Dermis microvascular lymphatic vessel endothelial cell (primary cell): Measurements from ENCODE around the gene JAML. TPM values are rescaled to one million over a fixed set of nuclear protein-coding genes. Genes with fewer than 3 reads are reported as not detected.
A peak's percentile ranks its signal among the peaks of the same experiment; 100 is the strongest.
"Not testable (repeated sequence)": the region's sequence is repeated elsewhere in the genome, so short reads cannot be mapped to it uniquely, and the experiment has no call there.

Source experiments
- DNase-seq, 2 donors: peaks; one replicate each; pipeline versions ENCODE4 v3.0.0 to v3.0.0-alpha.2; 2010; ENCODE audit warnings: low read depth in 2 of 2
- total RNA-seq: library from RNA; depleted of rRNA; stranded (reverse); fragments of >200 nt; gene quantifications from 2 replicates; pipeline ENCODE4 v1.2.1, GENCODE V29; 2014

Gene JAML
- total RNA-seq, 1 donor from 2014 or later = 0.13 TPM

- no peak for DNase-seq
Observed at GRCh38 chr11:118193910-118194566, 30.8 kb downstream of the JAML start.

- not testable (repeated sequence) for DNase-seq
Observed at GRCh38 chr11:118192817-118193216, 32.0 kb downstream of the JAML start.

DNA sequence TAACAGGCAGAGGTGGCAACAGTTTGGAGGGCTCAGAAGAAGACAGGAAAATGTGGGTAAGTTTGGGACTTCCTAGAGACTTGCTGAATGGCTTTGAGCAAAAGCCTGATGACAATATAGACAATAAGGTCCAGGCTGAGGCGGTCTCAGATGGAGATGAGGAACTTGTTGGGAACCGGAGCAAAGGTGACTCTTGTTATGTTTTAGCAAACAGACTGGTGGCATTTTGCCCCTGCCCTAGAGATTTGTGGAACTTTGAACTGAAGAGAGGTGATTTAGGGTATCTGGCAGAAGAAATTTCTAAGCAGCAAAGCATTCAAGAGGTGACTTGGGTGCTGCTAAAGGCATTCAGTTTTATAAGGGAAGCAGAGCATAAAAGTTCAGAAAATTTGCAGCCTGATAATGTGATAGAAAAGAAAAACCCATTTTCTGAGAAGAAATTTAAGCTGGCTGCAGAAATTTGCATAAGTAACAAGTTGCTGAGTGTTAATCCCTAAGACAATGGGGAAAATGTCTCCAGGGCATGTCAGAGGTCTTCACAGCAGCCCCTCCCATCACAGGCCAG lies 33.8 kb downstream of the JAML start:
- DNase-seq = not testable (repeated sequence)

DNA sequence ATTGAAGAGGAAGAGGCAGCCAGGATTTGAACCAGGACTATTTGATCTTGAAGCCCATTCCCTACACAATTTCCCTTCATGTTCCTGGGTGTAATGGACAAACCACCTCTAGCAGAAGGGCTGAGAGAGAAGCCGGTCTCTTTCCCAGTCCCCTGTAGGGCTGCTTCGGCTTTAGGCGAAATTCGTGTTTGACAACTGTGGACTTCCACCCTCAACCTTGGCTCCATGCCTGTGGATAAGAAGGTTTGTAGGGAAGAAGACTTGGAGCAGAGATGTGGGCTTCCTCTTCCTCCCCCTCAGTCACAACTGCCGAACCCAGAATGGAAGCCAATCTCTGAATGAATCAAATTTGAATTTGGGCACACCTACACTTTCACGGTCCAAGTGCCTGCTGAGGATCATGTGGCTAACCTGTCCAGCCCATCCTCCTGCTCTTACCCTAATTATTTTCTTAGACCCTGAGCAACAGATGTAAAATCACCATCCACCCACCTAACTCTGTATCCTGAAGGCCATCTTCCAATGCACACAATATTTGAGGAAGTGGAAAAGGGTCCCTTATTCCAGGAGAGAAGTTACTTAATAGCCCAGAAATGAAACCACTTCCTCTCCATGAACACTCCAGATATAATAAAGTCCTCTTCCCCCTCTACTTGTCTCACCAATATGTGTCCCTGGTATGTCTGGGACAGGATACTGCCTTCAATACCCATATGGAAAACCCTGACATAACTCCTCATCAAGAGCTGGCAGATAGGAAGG lies 38.3 kb downstream of the JAML start:
- no peak for DNase-seq

- DNase-seq = no peak
Observed at GRCh38 chr11:118184784-118185579, 39.8 kb downstream of the JAML start.

DNA sequence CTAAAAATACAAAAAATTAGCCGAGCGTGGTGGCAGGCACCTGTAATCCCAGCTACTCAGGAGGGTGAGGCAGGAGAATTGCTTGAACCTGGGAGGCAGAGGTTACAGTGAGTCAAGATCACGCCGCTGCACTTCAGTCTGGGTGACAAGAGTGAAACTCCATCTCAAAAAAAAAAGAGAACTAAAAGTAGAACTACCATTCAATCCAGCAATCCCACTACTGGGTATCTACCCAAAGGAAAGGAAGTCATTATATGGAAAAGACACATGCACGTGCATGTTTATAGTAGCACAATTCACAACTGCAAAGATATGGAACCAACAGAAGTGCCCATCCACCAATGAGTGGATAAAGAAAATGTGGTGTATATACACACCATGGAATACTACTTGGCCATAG lies 41.1 kb downstream of the JAML start:
- not testable (repeated sequence) for DNase-seq

DNA sequence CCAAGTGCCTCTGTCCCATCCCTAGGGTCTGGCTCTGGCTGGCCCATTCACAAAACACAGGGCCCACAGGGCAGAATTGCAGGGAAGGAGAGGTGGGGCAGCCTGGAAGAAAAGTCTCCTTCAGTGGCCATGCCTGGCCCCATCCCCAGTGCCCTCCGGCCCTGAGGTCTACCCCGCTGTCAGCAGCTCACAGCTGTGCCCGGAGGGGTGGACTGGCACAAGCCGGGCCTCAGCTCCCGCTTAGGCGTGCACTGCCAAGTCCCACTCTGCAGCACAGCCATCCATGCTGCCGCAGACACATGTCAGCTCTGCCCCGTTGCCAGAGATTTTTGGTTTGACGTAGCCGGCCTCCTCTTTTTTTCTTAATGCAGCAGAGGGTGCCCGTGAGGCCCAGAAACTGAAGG lies 44.5 kb downstream of the JAML start:
- no peak for DNase-seq

- DNase-seq = no peak
Observed at GRCh38 chr11:118176778-118177134, 48.1 kb downstream of the JAML start.

GRCh38 chr11:118175993-118176777 lies 48.6 kb downstream of the JAML start, which contains the start of gene SCN2B:
TSS of gene SCN2B (minus strand) at chr11:118176639. CDS start at chr11:118176431, 208 bp downstream.
- no peak for DNase-seq

DNA sequence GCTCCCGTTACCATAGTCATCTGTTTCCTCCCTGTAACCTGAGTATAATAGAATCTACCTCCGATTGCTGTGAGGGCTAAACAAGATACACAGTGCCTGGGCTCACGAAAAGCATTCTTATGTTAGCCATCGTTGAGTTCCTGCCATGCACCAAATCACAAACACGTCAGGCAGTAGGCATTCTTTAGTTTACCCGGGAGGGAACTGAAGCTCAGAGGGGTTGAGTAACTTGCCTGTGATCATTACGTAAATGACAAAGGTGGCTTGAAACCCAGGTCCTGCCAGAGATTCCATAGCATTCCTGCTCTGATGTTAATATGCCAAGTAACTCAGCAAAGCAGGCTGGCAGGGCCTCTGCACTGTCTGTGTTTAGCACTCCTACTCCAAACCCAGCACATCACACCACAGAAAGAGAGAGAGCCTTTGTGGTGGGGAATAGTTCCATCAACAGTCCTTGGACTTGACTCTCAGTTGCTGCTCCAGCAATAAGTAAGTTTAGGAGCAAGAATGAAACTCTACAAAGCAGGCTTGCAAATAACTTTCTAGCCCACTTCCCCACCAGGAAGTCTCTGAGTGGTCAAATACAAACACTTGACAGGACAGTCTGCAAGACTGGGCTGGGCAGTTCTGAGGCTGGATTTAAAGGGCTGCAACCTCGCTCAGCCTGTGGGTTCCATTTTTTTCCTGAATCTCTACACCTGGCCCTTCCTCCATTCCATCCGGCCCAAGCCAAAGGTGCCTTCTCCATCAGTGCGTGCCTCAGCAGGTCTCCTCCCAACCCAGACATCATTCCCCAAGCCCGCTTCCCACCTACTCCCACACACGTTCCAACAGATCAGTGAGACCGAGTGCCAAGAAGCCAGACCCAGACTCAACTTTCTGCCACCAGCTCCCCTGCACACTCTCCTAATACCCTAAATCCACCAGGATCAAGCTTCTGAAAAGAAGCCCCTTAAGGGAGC lies 49.5 kb downstream of the JAML start:
- no peak for DNase-seq

- no peak for DNase-seq
Observed at GRCh38 chr11:118174006-118174567, 50.7 kb downstream of the JAML start.

- no peak for DNase-seq
Observed at GRCh38 chr11:118172356-118172755, 52.5 kb downstream of the JAML start.

- DNase-seq = peak; percentile 39 to 57
Observed at GRCh38 chr11:118171269-118172062, 53.3 kb downstream of the JAML start.

DNA sequence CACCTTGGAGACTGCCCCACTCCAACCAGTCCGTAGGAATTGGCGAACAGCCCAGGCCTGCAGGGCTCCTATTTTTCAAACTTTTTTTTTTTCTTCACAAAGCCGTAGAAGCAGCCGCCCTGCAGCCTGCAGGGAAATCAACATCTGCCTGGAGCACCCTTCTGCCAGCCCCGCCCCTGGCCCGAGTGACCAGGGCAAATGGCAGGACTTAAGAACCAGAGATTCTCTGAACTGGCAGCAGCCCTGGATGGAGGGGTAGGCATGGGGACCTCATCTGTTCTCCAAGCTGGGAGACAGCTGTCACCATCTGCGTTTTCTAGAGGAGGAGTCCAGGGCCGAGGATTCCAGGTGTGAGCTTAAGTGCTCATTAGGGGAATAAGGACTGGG lies 53.9 kb downstream of the JAML start:
- no peak for DNase-seq

DNA sequence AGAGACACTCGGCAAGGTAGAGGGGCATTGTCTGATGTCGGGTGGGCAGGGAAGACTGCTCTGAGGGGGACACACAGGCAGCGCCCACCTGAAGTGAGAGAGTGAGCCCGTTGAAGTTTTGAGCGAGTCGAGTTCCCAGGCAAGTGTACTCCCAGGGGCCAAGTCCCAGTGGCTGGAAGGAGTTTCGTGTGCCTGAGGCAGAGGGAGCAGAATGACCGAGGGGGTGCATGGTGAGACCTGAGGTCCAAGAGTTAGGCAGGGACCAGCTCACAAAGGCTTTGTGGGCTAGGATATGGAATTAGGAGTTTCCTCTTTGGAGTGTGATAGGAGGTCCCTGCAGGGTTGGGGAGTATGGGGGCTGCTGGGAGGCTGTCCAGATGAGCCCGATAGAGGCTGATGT lies 54.6 kb downstream of the JAML start:
- DNase-seq = no peak

GRCh38 chr11:118169300-118170140 lies 55.3 kb downstream of the JAML start:
- DNase-seq = no peak

DNA sequence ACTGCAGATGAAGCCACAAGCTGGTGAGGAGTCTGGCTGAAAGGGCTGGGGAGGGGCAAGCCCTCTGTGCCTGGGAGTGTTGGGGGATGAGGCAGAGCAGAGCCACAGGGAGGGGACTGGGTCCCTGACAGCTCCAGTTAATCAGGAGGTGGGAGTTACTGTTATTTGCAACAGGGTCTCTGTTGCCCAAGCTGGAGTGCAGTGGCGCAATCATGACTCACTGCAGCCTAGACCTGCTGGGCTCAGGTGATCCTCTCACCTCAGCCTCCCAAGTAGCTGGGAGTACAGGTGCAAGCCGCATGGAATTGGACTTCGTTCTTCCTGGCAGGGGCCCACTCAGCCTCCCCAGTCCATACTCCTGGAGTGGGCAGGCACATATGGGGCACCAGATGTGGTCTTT lies 56.1 kb downstream of the JAML start:
- DNase-seq = no peak

- DNase-seq = no peak
Observed at GRCh38 chr11:118168316-118168715, 56.5 kb downstream of the JAML start.
